Muscle layer of duodenum (tissue), 2 donors: ENCODE measurements around the gene CFDP1.

Source experiments
- H3K27ac ChIP-seq: one replicate; pipeline ENCODE4 v1.7.0; 2013; ENCODE audit warnings: mild to moderate bottlenecking, low read length
- H3K27me3 ChIP-seq: one replicate; pipeline ENCODE4 v1.7.0; 2013; ENCODE audit warnings: low read depth, mild to moderate bottlenecking, control low read depth, low read length
- H3K36me3 ChIP-seq, 2 donors: one replicate each; pipeline ENCODE4 v1.7.0; 2013; ENCODE audit warnings: low read length in 2 of 2, control low read depth in 1 of 2, mild to moderate bottlenecking in 1 of 2; ENCODE audit not compliant: insufficient read depth in 2 of 2, control insufficient read depth in 1 of 2
- H3K4me1 ChIP-seq, 2 donors: one replicate each; pipeline ENCODE4 v1.7.0; 2013; ENCODE audit warnings: low read length in 2 of 2, mild to moderate bottlenecking in 2 of 2, control low read depth in 1 of 2, moderate library complexity in 1 of 2; ENCODE audit not compliant: insufficient read depth in 2 of 2, control insufficient read depth in 1 of 2
- H3K4me3 ChIP-seq, 2 donors: one replicate each; pipeline ENCODE4 v1.7.0; 2013; ENCODE audit warnings: low read length in 2 of 2, low read depth in 1 of 2, mild to moderate bottlenecking in 1 of 2
- H3K9me3 ChIP-seq, 2 donors: one replicate each; pipeline ENCODE4 v1.7.0; 2013; ENCODE audit warnings: low read length in 2 of 2, control low read depth in 1 of 2, mild to moderate bottlenecking in 1 of 2; ENCODE audit not compliant: control insufficient read depth in 1 of 2
- donor health status: healthy.

CFDP1 gene

DNA sequence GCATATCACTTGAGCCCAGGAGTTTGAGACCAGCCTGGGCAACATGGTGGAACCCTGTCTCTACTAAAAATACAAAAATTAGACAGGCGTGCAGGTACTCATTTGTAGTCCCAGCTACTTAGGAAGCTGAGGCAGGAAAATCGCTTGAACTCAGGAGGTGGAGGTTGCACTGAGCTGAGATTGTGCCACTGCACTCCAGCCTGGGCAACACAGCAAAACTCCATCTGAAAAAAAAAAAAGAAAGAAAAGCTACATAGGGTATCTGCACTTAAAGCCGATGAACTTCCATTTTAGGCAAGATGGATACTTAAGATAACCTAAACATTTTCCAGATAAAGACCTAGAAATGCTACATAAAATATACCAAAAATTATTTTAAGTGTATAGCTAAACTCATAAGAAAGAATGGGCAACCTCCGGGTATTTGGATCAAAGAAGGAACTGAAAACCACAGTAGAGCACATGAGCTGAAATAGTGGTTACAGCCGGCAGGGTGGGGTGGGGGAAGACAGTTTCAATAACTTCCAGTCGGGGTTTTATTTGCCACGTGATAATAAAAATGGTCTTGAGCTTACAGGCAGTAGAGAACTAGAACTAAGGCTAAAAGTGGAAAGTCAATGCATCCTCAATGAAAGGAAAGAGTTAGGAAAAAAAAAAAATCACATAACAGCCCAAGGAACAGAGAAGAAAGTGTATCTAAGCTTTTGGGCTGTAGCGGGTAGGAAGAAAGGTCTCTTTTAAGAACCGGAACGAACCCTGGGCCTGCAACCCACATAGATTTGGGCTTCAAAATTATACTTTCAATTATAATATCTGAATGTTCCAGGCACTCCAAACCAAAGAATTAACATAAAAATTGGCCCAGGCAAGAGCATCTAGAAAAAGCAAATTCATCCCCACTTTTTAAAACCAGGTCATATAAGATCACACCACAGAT is 53.1 kb downstream of the CFDP1 start:
- no peaks in the 10 kb centered on the region for H3K4me1 ChIP-seq
- no peaks in the 10 kb centered on the region for H3K36me3 ChIP-seq
- no peaks in the 10 kb centered on the region for H3K27me3 ChIP-seq
- no peak overlapping the region for H3K4me3 ChIP-seq
- no peak overlapping the region for H3K27ac ChIP-seq
- no peaks in the 10 kb centered on the region for H3K9me3 ChIP-seq

DNA sequence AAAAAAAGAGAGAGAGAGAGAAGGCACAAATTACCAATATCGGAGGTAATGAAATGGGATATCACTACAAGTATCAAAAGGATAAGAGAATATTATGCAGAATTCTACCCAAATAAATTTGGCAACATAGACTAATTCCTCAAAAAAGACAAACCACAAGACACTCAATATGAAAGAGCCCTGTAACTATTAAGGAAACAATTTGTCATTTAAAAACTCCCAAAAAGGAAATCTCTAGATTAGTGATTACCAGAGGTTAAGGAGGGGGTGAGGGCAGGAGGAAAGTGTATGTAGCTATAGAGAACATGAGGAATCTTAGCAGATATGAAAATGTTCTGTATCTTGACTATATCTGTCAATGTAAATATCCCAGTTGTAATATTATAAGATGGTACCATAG is 54.0 kb downstream of the CFDP1 start:
- Histone ChIP-seq H3K27me3 (no peaks in the 10 kb centered on the region), H3K36me3 (no peaks in the 10 kb centered on the region), H3K4me1 (no peaks in the 10 kb centered on the region), H3K9me3 (no peaks in the 10 kb centered on the region), H3K4me3 (no peak overlapping the region), H3K27ac (no peak overlapping the region)

DNA sequence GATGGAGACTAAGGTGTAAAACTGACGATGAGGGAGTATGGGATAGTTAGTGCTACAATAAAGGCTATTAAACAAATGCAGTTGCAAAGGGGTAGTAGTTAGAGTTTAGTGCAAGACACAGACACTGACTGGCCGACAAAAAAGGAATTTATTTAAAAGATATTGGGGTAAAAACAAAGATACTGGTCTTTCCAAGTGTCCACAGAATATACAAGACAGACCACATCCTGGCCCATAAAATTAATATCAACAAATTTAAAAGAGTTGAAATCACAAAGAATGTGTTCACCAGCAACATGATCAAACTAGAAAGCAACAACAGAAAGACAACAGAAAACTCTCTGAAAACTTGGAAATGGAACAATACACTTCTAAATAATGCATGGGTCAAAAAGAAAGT is 54.7 kb downstream of the CFDP1 start:
- no peaks in the 10 kb centered on the region for H3K36me3 ChIP-seq
- peak overlapping the region; percentile 69 for H3K27ac ChIP-seq
- no peaks in the 10 kb centered on the region for H3K9me3 ChIP-seq
- H3K4me3 ChIP-seq: no peak overlapping the region
- H3K27me3 ChIP-seq: no peaks in the 10 kb centered on the region
- no peaks in the 10 kb centered on the region for H3K4me1 ChIP-seq

DNA sequence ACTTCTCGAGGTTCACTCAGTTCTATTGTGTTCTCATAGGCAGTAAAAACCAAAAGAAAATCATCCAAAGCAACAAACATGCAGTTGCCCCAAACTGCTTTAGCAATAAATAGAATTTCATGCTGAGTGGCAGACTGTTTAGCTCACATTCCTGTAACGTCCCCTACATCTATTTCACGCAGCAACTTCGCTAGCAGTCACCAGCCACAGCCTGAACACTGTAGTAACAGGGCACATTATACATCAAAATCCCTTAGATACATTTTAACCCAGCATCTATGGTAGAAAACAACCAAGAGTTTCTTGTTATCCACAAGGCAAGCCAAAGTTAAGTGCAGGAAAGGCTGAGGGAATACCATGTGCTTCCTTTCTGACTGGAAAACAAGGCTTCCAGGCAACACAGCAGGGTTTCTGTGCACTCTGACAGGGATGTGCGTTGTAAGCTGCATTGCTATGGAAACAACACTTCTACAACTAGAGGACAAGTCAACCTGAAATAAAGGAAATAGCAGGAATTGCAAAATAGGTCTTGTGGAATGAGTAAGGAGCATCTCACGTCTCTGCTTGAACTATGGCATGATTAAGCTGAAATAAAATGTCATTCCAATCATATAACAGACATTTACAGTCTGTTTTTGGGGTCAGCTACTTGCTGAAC is 55.4 kb downstream of the CFDP1 start:
- Histone ChIP-seq H3K4me3 (no peak overlapping the region), H3K4me1 (peaks cover 0 to 2% of the 10 kb centered on the region in 2 donors), H3K27me3 (no peaks in the 10 kb centered on the region), H3K36me3 (no peaks in the 10 kb centered on the region), H3K27ac (peak overlapping the region; percentile 69), H3K9me3 (no peaks in the 10 kb centered on the region)

DNA sequence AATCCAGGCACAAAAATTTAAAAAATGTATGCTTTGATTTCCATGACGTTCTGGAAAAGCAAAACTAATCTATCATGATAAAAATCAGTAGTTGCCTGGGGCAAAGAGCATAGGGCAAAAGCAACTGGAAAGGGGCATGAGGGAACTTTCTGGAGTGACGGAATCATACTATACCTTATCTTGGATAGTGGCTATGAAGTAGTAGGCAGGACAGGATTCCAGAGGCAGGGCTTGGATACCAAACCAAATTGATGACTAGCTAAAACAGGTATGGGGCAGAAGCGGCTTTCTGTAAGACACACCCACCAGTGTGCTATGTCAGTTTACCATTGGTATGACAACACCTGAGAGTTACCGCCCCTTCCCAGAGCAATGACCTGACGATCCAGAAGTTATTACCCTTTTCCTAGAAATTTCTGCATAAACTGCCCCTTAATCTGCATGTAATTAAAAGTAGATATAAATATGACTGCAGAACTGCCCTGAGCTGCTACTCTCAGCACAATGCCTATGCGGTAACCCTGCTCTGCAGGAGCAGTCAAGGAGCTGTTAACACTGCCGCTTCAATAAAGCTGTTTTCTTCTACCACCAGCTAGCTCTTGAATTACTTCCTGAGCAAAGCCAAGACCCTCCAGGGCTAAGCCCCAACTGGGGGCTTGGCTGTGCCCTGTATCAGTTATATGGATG is 56.7 kb downstream of the CFDP1 start:
- Histone ChIP-seq H3K27me3 (no peaks in the 10 kb centered on the region), H3K27ac (peak overlapping the region; percentile 69), H3K4me3 (no peak overlapping the region), H3K9me3 (no peaks in the 10 kb centered on the region), H3K36me3 (no peaks in the 10 kb centered on the region), H3K4me1 (peaks cover 0 to 4% of the 10 kb centered on the region in 2 donors)

DNA sequence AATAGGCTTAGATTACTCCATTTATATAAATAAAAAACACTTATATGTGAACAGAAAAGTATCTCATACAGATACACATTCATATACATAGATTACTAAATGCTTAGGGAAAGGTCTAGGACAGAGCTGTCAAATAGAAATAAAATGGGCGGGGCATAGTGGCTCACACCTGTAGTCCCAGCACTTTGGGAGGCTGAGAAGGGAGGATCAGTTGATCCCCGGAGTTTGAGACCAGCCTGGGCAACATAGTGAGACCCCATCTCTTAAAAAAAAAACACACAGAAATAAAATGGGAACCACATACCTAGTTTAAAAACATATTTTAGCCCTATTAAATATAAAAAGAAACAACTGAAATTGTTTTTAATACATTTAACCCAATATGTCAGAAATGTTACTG is 58.9 kb downstream of the CFDP1 start:
- Histone ChIP-seq H3K9me3 (no peaks in the 10 kb centered on the region), H3K36me3 (no peaks in the 10 kb centered on the region), H3K4me1 (peaks cover 0 to 4% of the 10 kb centered on the region in 2 donors), H3K4me3 (no peak overlapping the region), H3K27me3 (no peaks in the 10 kb centered on the region), H3K27ac (no peak overlapping the region)

DNA sequence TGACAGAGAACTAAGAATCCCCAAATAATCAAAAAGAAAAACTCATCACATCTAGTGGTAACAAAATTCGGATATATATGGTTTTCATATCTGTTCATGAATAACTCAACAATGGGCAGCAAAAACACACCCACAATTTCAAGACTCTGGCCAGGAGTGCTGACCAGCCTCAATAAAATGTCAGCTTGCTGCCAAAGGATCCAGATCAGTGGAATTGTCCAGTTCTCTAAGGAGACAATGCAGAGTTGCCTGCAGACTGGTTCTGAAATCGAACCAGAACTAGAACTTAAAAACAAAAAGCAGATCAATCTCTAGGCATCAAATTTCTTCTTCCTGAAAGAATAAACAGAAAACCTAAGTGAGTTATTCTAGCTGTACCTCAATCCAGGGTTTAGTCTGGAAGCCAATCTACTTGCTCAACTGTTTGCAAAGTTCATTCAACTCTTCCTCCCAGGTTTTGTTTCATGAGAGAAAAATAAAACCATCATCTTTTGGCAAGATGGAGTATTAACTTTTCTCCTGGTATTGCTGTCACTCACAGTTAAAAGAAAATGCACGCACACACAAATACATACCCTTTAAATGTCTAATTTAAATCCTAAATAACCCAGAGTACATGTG is 61.0 kb downstream of the CFDP1 start:
- no peaks in the 10 kb centered on the region for H3K36me3 ChIP-seq
- peaks cover 0 to 4% of the 10 kb centered on the region in 2 donors for H3K4me1 ChIP-seq
- H3K27me3 ChIP-seq: no peaks in the 10 kb centered on the region
- no peak overlapping the region for H3K27ac ChIP-seq
- no peaks in the 10 kb centered on the region for H3K9me3 ChIP-seq
- no peak overlapping the region for H3K4me3 ChIP-seq

DNA sequence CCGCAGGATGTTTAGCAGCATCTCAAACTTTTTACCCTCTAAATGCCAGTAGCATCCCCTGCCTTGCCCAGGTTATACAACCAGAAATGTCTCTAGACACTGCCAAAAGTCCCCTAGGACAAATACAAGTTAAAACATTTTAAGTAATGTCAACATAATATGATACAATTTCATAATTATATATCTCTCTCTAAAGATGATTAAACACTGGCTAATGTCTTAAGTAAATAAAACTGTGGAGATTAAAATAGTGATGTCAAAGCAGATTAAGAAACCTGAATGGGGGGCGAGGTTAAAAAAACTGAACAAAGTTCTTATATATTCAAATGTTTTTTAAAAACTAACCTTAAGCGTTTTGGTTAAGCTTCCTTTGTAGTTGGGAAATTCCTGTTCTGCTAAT is 62.1 kb downstream of the CFDP1 start:
- Histone ChIP-seq H3K36me3 (no peaks in the 10 kb centered on the region), H3K9me3 (no peaks in the 10 kb centered on the region), H3K4me3 (no peak overlapping the region), H3K27me3 (no peaks in the 10 kb centered on the region), H3K27ac (no peak overlapping the region), H3K4me1 (peaks cover 0 to 4% of the 10 kb centered on the region in 2 donors)

DNA sequence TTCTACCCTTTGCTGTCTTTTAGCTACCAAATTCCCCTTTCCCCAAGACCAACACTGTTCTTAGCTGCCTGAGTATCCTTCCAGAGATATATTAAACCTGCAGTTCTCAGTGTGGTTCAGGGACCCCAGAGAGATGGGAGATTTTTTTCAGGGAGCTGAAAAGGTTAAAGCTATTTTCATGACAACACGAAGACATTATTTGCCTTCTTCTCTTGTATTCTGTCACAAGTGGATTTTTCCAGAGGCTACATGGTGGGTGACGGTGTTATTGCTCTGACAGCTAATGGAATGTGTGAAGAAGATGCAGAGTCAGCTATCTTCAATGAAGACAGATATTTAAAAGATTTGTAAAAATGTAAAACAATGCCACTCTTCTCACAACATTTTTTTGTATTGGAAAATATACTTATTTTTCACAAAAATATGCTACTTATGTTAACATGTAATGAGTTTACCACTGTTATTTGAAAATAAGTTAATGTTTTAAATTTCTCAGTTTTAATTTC is 69.0 kb downstream of the CFDP1 start:
- Histone ChIP-seq H3K4me3 (no peak overlapping the region), H3K27ac (no peak overlapping the region), H3K27me3 (no peaks in the 10 kb centered on the region), H3K36me3 (no peaks in the 10 kb centered on the region), H3K4me1 (no peaks in the 10 kb centered on the region), H3K9me3 (no peaks in the 10 kb centered on the region)

DNA sequence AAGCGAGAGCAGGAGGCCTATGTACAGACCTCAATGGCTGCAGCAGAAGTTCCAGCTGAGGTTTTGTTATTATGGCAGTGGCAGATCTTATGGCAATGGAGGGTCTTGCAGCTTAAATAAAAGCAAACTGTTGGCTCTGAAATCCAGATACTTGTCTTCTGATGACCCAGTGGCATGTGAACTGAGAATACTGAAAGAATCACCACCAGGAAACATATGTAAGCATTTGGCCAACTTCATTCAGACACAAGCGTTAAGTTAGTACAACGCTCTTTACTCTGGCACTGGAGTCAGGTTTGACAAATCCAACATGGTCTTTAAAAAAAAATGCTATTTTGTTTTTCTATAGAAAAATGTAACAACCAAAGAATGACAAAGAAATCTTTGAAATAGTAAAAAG is 70.5 kb downstream of the CFDP1 start:
- no peaks in the 10 kb centered on the region for H3K27me3 ChIP-seq
- H3K4me3 ChIP-seq: no peak overlapping the region
- no peak overlapping the region for H3K27ac ChIP-seq
- H3K4me1 ChIP-seq: peaks cover 0 to 3% of the 10 kb centered on the region in 2 donors
- no peaks in the 10 kb centered on the region for H3K9me3 ChIP-seq
- H3K36me3 ChIP-seq: no peaks in the 10 kb centered on the region

DNA sequence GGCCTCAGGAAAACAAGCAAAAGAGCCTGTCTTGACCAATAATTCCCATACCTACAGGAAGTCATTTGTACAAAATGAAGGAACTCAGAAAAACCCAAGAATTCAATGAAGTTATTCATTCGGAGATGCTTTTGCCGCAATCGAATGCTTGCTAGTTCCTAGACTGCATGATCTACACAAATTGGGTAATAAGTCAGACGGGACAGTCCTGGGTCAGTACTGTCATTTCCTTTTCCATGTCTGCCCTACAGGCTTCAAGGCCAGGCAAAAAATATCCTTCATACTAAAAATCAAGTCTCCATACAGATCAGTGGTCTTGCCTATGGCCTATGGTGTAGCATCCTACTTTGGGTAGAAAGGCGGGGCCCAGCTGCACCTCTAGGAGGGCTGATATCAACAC is 71.4 kb downstream of the CFDP1 start:
- H3K4me3 ChIP-seq: no peak overlapping the region
- no peaks in the 10 kb centered on the region for H3K9me3 ChIP-seq
- H3K27ac ChIP-seq: no peak overlapping the region
- H3K36me3 ChIP-seq: no peaks in the 10 kb centered on the region
- no peaks in the 10 kb centered on the region for H3K27me3 ChIP-seq
- H3K4me1 ChIP-seq: peaks cover 0 to 3% of the 10 kb centered on the region in 2 donors
